ENCODE measurements around the gene TMEM119. TPM values are rescaled to one million over a fixed set of nuclear protein-coding genes. Genes with fewer than 3 reads are reported as not detected.
"Not testable (repeated sequence)": the region's sequence is repeated elsewhere in the genome, so short reads cannot be mapped to it uniquely, and the experiment has no call there.

TMEM119 gene
- total RNA-seq, 2 donors from 2014 or later: 1.8 to 5.5 TPM

- Histone ChIP-seq H3K4me1 (peaks cover 0 to 20% of the 10 kb centered on the region in 2 donors), H3K4me3 (no peak overlapping the region), H3K36me3 (no peaks in the 10 kb centered on the region), H3K27me3 (no peaks in the 10 kb centered on the region), H3K27ac (no peak overlapping the region), H3K9me3 (no peaks in the 10 kb centered on the region)
- no peak for DNase-seq (ENCODE audit: low spot score)
- TF ChIP-seq CTCF (IDR thresholded peaks at IDR 0.05): no peak
Observed at GRCh38 chr12:108577458-108577857, 20.4 kb downstream of the TMEM119 start.

GRCh38 chr12:108576660-108577234 lies 21.1 kb downstream of the TMEM119 start:
- peaks cover 0 to 20% of the 10 kb centered on the region in 2 donors for H3K4me1 ChIP-seq
- TF ChIP-seq CTCF (IDR thresholded peaks at IDR 0.05): no peak
- no peaks in the 10 kb centered on the region for H3K9me3 ChIP-seq
- no peak for DNase-seq (ENCODE audit: low spot score)
- H3K27me3 ChIP-seq: no peaks in the 10 kb centered on the region
- no peaks in the 10 kb centered on the region for H3K36me3 ChIP-seq
- H3K27ac ChIP-seq: no peak overlapping the region
- H3K4me3 ChIP-seq: no peak overlapping the region

- no peaks in the 10 kb centered on the region for H3K27me3 ChIP-seq
- TF ChIP-seq CTCF (IDR thresholded peaks at IDR 0.05): no peak
- no peak overlapping the region for H3K27ac ChIP-seq
- H3K4me3 ChIP-seq: no peak overlapping the region
- peaks cover 0 to 23% of the 10 kb centered on the region in 2 donors for H3K4me1 ChIP-seq
- no peak for DNase-seq (ENCODE audit: low spot score)
- H3K36me3 ChIP-seq: no peaks in the 10 kb centered on the region
- no peaks in the 10 kb centered on the region for H3K9me3 ChIP-seq
Observed at GRCh38 chr12:108575199-108575912, 22.5 kb downstream of the TMEM119 start.

- H3K36me3 ChIP-seq; H3K4me3 ChIP-seq; H3K9me3 ChIP-seq; H3K27ac ChIP-seq; H3K27me3 ChIP-seq; DNase-seq (ENCODE audit: low spot score): not testable (repeated sequence)
- H3K4me1 ChIP-seq: peaks cover 0 to 19% of the 10 kb centered on the region in 2 donors
Observed at GRCh38 chr12:108574276-108574675, 23.6 kb downstream of the TMEM119 start.

GRCh38 chr12:108573317-108573716 lies 24.6 kb downstream of the TMEM119 start:
- H3K9me3 ChIP-seq: no peaks in the 10 kb centered on the region
- no peak for DNase-seq (ENCODE audit: low spot score)
- H3K27me3 ChIP-seq: no peaks in the 10 kb centered on the region
- TF ChIP-seq CTCF (IDR thresholded peaks at IDR 0.05): no peak
- H3K36me3 ChIP-seq: peaks cover 17% of the 10 kb centered on the region
- H3K4me3 ChIP-seq: no peak overlapping the region
- H3K27ac ChIP-seq: no peak overlapping the region
- peaks cover 0 to 19% of the 10 kb centered on the region in 2 donors for H3K4me1 ChIP-seq

- Histone ChIP-seq H3K4me3 (no peak overlapping the region), H3K27ac (no peak overlapping the region), H3K27me3 (no peaks in the 10 kb centered on the region), H3K9me3 (no peaks in the 10 kb centered on the region), H3K4me1 (peaks cover 0 to 23% of the 10 kb centered on the region in 2 donors), H3K36me3 (peaks cover 27% of the 10 kb centered on the region)
- DNase-seq (ENCODE audit: low spot score): no peak
- TF ChIP-seq CTCF (IDR thresholded peaks at IDR 0.05): no peak
Observed at GRCh38 chr12:108572166-108572790, 25.6 kb downstream of the TMEM119 start.
